Lower lobe of right lung (tissue), 2 donors: ENCODE data around the gene ODAD4. TPM values are rescaled to one million over a fixed set of nuclear protein-coding genes. Genes with fewer than 3 reads are reported as not detected.

ENCODE experiments used
- ATAC-seq, 2 donors: fragments of 200-7000 bp; cut with Tn5 transposase; one replicate each; pipeline ENCODE4 v1.9.1; 2020 to 2022; ENCODE audit warnings: mild to moderate bottlenecking in 2 of 2, moderate library complexity in 2 of 2
- DNase-seq: peaks from one replicate; pipeline ENCODE4 v3.0.0-alpha.2; 2020
- H3K27ac ChIP-seq: fragments of 200-600 bp; one replicate; pipeline ENCODE4 v1.8.0; 2022
- H3K27me3 ChIP-seq: fragments of 200-600 bp; one replicate; pipeline ENCODE4 v1.8.0; 2022; ENCODE audit warnings: low read depth
- H3K36me3 ChIP-seq: fragments of 200-600 bp; one replicate; pipeline ENCODE4 v1.8.0; 2022; ENCODE audit warnings: mild to moderate bottlenecking
- H3K4me1 ChIP-seq: fragments of 200-600 bp; one replicate; pipeline ENCODE4 v1.8.0; 2022
- H3K4me3 ChIP-seq: fragments of 200-600 bp; one replicate; pipeline ENCODE4 v1.8.0; 2022; ENCODE audit warnings: mild to moderate bottlenecking
- H3K9me3 ChIP-seq: fragments of 200-600 bp; one replicate; pipeline ENCODE4 v1.8.0; 2022
- intact Hi-C: fragments of 100-400 bp; cut with DNase I; formaldehyde crosslinking; loops from one replicate; pipeline ENCODE4 v1.11.0; 2022
- total RNA-seq: library from RNA; stranded (reverse); fragmentation: NEBNext Ultra II Directional; extraction: Animal tissue kit (Norgen Biotek cat#: 25700); gene quantifications from one replicate; pipeline ENCODE4 v1.2.1, GENCODE V29; 2021
- TF ChIP-seq, protein P1 (sequence below): fragments of 200-600 bp; IDR thresholded peaks from one replicate; pipeline ENCODE4 v1.8.0; 2022; ENCODE audit warnings: antibody characterized with exemption, mild to moderate bottlenecking
- donor health status: DM: no; HTN: yes; CAD: no; lungs with severe emphysema.

Gene ODAD4
- total RNA-seq, 1 donor from 2014 or later = 5.4 TPM

DNA sequence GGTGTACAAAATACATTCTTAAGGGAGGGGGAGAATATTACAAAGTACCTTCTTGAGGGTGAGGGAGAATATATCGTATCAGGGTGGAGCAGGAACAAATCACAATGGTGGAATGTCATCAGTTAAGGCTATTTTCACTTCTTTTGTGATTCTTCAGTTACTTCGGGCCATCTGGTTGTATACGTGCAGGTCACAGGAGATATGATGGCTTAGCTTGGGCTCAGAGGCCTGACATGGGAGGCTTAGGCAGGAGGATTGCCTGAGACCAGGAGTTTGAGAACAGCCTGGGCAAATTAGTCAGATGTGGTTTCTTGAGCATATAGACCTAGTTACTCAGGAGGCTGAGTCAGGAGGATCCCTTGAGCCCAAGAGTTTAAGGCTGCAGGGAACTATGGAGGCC, 13.1 kb downstream of the ODAD4 start:
- Histone ChIP-seq H3K27ac (peak overlapping the region; percentile 41), H3K9me3 (no peaks in the 10 kb centered on the region)

DNA sequence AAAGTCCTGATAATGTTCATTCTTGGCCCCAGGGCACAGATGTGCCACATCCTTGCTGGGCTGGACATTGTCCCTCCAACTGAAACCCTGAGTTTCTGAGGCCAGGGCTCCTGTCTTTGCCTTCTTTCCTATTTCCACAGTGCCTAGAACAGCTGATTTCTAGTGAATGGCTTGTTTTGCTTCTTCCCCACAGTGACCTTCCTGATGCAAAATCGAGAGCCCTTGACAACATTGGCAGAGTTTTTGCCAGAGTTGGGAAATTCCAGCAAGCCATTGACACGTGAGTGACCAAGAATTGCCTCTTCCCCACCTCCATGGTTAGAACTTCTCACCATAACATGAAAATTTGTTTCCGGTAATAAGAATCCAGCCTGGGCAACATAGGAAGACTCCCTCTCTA, 14.5 kb downstream of the ODAD4 start:
- H3K36me3 ChIP-seq = peaks cover 5% of the 10 kb centered on the region
- H3K9me3 ChIP-seq = no peaks in the 10 kb centered on the region
- peak; percentile 56 to 66 for ATAC-seq
- no peaks in the 10 kb centered on the region for H3K4me1 ChIP-seq
- intact Hi-C loops = no loop called here
- no peaks in the 10 kb centered on the region for H3K27me3 ChIP-seq
- DNase-seq = no peak
- peak overlapping the region; percentile 44 for H3K27ac ChIP-seq
- TF ChIP-seq, protein P1, sequence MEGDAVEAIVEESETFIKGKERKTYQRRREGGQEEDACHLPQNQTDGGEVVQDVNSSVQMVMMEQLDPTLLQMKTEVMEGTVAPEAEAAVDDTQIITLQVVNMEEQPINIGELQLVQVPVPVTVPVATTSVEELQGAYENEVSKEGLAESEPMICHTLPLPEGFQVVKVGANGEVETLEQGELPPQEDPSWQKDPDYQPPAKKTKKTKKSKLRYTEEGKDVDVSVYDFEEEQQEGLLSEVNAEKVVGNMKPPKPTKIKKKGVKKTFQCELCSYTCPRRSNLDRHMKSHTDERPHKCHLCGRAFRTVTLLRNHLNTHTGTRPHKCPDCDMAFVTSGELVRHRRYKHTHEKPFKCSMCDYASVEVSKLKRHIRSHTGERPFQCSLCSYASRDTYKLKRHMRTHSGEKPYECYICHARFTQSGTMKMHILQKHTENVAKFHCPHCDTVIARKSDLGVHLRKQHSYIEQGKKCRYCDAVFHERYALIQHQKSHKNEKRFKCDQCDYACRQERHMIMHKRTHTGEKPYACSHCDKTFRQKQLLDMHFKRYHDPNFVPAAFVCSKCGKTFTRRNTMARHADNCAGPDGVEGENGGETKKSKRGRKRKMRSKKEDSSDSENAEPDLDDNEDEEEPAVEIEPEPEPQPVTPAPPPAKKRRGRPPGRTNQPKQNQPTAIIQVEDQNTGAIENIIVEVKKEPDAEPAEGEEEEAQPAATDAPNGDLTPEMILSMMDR = no peak
- no peak overlapping the region for H3K4me3 ChIP-seq

More for the DNA sequence above, 13.1 kb downstream of the ODAD4 start:
- intact Hi-C loops = no loop called here
- TF ChIP-seq, protein P1 = no peak
- Histone ChIP-seq H3K36me3 (peaks cover 4% of the 10 kb centered on the region), H3K4me3 (no peak overlapping the region), H3K4me1 (no peaks in the 10 kb centered on the region), H3K27me3 (no peaks in the 10 kb centered on the region)
- DNase-seq (no peak), ATAC-seq (no peak)

DNA sequence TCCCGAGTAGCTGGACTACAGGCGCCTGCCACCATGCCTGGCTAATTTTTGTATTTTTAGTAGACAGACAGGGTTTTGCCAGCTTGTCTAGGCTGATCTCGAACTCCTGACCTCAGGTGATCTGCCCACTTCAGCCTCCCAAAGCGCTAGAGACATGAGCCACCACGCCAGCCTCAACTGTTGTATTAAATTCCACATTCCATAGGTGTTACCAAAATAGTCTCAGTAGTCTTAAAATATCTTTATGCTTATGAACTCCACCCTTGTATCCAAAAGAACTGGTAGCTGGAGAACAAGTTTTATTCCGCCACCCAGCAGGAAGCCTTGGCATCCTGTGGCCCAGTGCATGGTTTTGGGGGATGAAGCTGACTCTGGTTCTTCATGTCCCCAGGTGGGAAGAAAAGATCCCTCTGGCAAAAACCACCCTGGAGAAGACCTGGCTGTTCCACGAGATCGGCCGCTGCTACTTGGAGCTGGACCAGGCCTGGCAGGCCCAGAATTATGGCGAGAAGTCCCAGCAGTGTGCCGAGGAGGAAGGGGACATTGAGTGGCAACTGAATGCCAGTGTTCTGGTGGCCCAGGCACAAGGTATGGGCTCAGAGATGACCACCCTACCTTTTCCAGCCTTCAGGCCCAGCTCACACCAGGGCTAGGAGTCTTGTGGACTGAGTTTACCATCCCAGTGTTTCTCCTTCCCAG, 18.5 kb downstream of the ODAD4 start:
- DNase-seq (no peak), ATAC-seq (no peak)
- TF ChIP-seq, protein P1 = no peak
- Histone ChIP-seq H3K27ac (no peak overlapping the region), H3K27me3 (no peaks in the 10 kb centered on the region), H3K4me1 (no peaks in the 10 kb centered on the region), H3K4me3 (no peak overlapping the region), H3K36me3 (peaks cover 12% of the 10 kb centered on the region), H3K9me3 (no peaks in the 10 kb centered on the region)
- intact Hi-C loops = no loop called here

DNA sequence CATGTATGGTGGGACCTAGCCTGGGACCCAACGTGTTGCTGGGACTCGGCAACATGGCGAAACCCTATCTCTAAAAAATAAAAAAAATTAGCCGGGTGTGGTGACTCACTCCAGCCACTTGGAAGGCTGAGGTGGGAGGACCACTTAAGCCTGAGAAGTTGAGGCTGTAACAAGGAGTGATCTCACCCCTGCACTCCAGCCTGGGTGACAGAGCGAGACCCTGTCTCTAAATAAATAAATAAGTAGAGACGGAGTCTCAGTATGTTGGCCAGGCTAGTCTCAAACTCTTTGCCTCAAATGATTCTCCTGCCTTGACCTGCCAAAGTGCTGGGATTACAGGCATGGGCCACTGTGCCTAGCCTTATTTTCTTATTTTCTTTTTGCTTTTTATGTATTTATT, 26.1 kb downstream of the ODAD4 start:
- no peak for ATAC-seq
- no peaks in the 10 kb centered on the region for H3K27me3 ChIP-seq
- no peak for DNase-seq
- TF ChIP-seq, protein P1 = no peak
- H3K36me3 ChIP-seq = peaks cover 4% of the 10 kb centered on the region
- H3K27ac ChIP-seq = no peak overlapping the region
- intact Hi-C loops = no loop called here
- H3K4me3 ChIP-seq = no peak overlapping the region
- H3K4me1 ChIP-seq = no peaks in the 10 kb centered on the region
- H3K9me3 ChIP-seq = no peaks in the 10 kb centered on the region

DNA sequence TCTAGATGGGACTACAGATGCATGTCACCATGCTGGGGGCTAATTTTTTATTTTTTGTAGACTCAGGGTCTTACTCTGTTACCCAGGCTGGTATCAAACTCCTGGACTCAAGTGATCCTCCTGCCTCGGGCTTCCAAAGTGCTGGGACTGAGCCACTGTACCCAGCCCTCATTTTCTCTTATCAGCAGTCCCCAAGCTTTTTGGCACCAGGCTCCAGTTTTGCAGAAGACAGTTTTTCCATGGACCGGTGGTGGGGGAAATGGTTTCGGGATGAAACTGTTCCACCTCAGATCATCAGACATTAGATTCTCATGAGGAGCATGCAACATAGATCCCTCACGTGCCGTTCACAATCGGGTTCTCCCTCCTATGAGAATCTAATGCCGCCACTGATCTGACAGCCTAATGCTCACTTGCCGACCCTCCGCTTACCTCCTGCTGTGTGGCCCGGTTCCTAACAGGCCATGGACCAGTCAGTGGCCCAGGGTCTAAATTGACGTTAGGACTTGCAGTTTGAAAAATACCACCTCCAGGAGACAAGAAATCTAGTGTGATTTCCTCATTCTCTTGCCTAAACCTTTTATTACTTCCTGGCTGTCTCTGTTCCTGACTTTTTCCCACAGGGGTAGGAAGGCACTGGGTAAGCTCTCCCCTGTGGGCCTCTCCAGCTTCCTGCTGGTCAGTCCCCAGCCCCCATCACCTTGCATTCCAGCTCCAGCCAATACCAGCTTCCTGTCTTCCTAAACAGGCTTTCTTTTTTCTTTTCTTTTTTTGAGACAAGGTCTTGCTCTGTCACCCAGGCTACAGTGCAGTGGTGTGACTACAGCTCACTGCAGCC, 26.8 kb downstream of the ODAD4 start:
- Histone ChIP-seq H3K27me3 (no peaks in the 10 kb centered on the region), H3K9me3 (no peaks in the 10 kb centered on the region), H3K27ac (no peak overlapping the region), H3K36me3 (peaks cover 4% of the 10 kb centered on the region), H3K4me1 (no peaks in the 10 kb centered on the region), H3K4me3 (no peak overlapping the region)
- TF ChIP-seq, protein P1 = no peak
- no peak for DNase-seq
- no peak for ATAC-seq
- intact Hi-C loops = no loop called here
